GM23248 (cell line): ENCODE results near the gene SF3B5. TPM values are rescaled to one million over a fixed set of nuclear protein-coding genes. Genes with fewer than 3 reads are reported as not detected.

Experiments used
- DNase-seq: peaks from one replicate; pipeline ENCODE4 v3.0.0-alpha.2; 2015
- H2AFZ ChIP-seq: fragments of 200-600 bp; sonication (generic); 2 replicates; pipeline ENCODE4 v1.6.1; 2016; ENCODE audit warnings: antibody characterized with exemption
- H3F3A ChIP-seq: fragments of 200-600 bp; sonication (generic); 2 replicates; pipeline ENCODE4 v1.6.1; 2016; ENCODE audit warnings: mild to moderate bottlenecking, antibody characterized with exemption, mixed run types; ENCODE audit not compliant: insufficient read depth
- H3K27ac ChIP-seq: fragments of 200-600 bp; sonication (generic); 2 replicates; pipeline ENCODE4 v1.5.1; 2016; ENCODE audit warnings: mild to moderate bottlenecking
- H3K27me3 ChIP-seq: fragments of 200-600 bp; sonication (generic); replicated peaks from 2 replicates; pipeline ENCODE4 v1.6.1; 2016; ENCODE audit warnings: mild to moderate bottlenecking; ENCODE audit not compliant: insufficient read depth
- H3K36me3 ChIP-seq: fragments of 200-600 bp; sonication (generic); 2 replicates; pipeline ENCODE4 v1.6.1; 2016; ENCODE audit warnings: low read depth, mild to moderate bottlenecking
- H3K4me1 ChIP-seq: fragments of 200-600 bp; sonication (generic); 2 replicates; pipeline ENCODE4 v1.6.1; 2016; ENCODE audit warnings: mild to moderate bottlenecking; ENCODE audit not compliant: insufficient read depth
- H3K4me2 ChIP-seq: fragments of 200-600 bp; sonication (generic); one replicate; pipeline ENCODE4 v1.6.1; 2016; ENCODE audit warnings: mild to moderate bottlenecking; ENCODE audit not compliant: unreplicated experiment
- H3K4me3 ChIP-seq: fragments of 200-600 bp; sonication (generic); 2 replicates; pipeline ENCODE4 v1.5.1; 2016; ENCODE audit warnings: mild to moderate bottlenecking
- H3K79me2 ChIP-seq: fragments of 200-600 bp; sonication (generic); 2 replicates; pipeline ENCODE4 v1.6.1; 2016; ENCODE audit warnings: mild to moderate bottlenecking; ENCODE audit not compliant: insufficient read depth
- H3K9ac ChIP-seq: fragments of 200-600 bp; sonication (generic); 2 replicates; pipeline ENCODE4 v1.6.1; 2016; ENCODE audit warnings: mild to moderate bottlenecking
- H3K9me2 ChIP-seq: fragments of 200-600 bp; sonication (generic); 2 replicates; pipeline ENCODE4 v1.6.1; 2016; ENCODE audit warnings: mixed run types, mild to moderate bottlenecking, moderate library complexity; ENCODE audit not compliant: insufficient read depth
- H3K9me3 ChIP-seq: fragments of 200-600 bp; sonication (generic); one replicate; pipeline ENCODE4 v1.6.1; 2017; ENCODE audit warnings: low read depth
- H4K20me1 ChIP-seq: fragments of 200-600 bp; sonication (generic); 2 replicates; pipeline ENCODE4 v1.6.0; 2016; ENCODE audit not compliant: insufficient read depth
- EZH2 ChIP-seq: fragments of 200-600 bp; sonication (generic); IDR thresholded peaks from 2 replicates; pipeline ENCODE4 v1.6.1; 2018; ENCODE audit warnings: antibody characterized with exemption, mild to moderate bottlenecking; ENCODE audit not compliant: insufficient read depth, poor library complexity, severe bottlenecking
- EZH2phosphoT487 ChIP-seq: fragments of 200-600 bp; sonication (generic); IDR thresholded peaks from 2 replicates; pipeline ENCODE4 v1.6.1; 2018; ENCODE audit warnings: antibody characterized with exemption, moderate library complexity, mild to moderate bottlenecking, low read depth; ENCODE audit not compliant: insufficient read depth
- WGBS, 2 experiments: methylation state at CpG; one replicate each; pipeline ENCODE4 v1.1.6; 2015 to 2017; ENCODE audit warnings: low lambda C conversion rate in 2 of 2, low coverage in 1 of 2; ENCODE audit errors: missing lambda C conversion rate in 2 of 2; 5-methylcytosine and 5-hydroxymethylcytosine counted together
- in situ Hi-C: fragments of 300-500 bp; cut with MboI; formaldehyde crosslinking; loops from 2 replicates; pipeline ENCODE4 v1.15.0; 2020
- polyA plus RNA-seq: library from polyadenylated mRNA; unstranded; fragments of >200 nt; fragmentation: Nextera tagmentation; extraction: Ambion mirVana; gene quantifications from 2 replicates; pipeline ENCODE4 v1.2.1, GENCODE V29; 2016
- total RNA-seq: library from RNA; depleted of rRNA; stranded (reverse); fragments of >200 nt; shearing (Covaris generic); gene quantifications from 2 replicates; pipeline ENCODE4 v1.2.3, GENCODE V29; 2014

Gene SF3B5
- total and polyA plus RNA-seq, 2 experiments from 2014 or later: 137 to 197 TPM

GRCh38 chr6:144115219-144115618 is 19.8 kb upstream of the SF3B5 start:
- Histone ChIP-seq H4K20me1 (no peaks in the 10 kb centered on the region), H3K79me2 (no peaks in the 10 kb centered on the region), H3K9me3 (no peaks in the 10 kb centered on the region), H3K27me3 (no peaks in the 10 kb centered on the region), H3K27ac (no peak overlapping the region), H3K4me3 (no peak overlapping the region), H3K9ac (no peak overlapping the region), H2AFZ (no peak overlapping the region), H3K9me2 (no peaks in the 10 kb centered on the region), H3K36me3 (no peaks in the 10 kb centered on the region), H3K4me1 (no peaks in the 10 kb centered on the region), H3K4me2 (no peak overlapping the region), H3F3A (no peaks in the 10 kb centered on the region)
- in situ Hi-C loops: no loop called here
- DNase-seq: no peak
- TF ChIP-seq EZH2 (no peak), EZH2phosphoT487 (no peak)
- WGBS, 2 experiments: 78 to 80% methylated on average over 3 of the region's 3 CpGs

- no peak overlapping the region for H2AFZ ChIP-seq
- H3K27me3 ChIP-seq: no peaks in the 10 kb centered on the region
- in situ Hi-C loops: no loop called here
- no peak overlapping the region for H3K27ac ChIP-seq
- no peak overlapping the region for H3K9ac ChIP-seq
- 83 to 89% methylated on average over 6 of the region's 6 CpGs for WGBS, 2 experiments
- H3K9me3 ChIP-seq: no peaks in the 10 kb centered on the region
- no peak for TF ChIP-seq EZH2phosphoT487
- TF ChIP-seq EZH2: no peak
- H3K36me3 ChIP-seq: no peaks in the 10 kb centered on the region
- H3K4me3 ChIP-seq: no peak overlapping the region
- H3K9me2 ChIP-seq: no peaks in the 10 kb centered on the region
- H3K4me1 ChIP-seq: no peaks in the 10 kb centered on the region
- no peaks in the 10 kb centered on the region for H3F3A ChIP-seq
- no peaks in the 10 kb centered on the region for H3K79me2 ChIP-seq
- H3K4me2 ChIP-seq: no peak overlapping the region
- DNase-seq: no peak
- no peaks in the 10 kb centered on the region for H4K20me1 ChIP-seq
These were observed 18.0 kb upstream of the SF3B5 start for GRCh38 chr6:144113366-144113765.

GRCh38 chr6:144110210-144110609 is 14.8 kb upstream of the SF3B5 start:
- Histone ChIP-seq H2AFZ (no peak overlapping the region), H3K4me3 (no peak overlapping the region), H3K27me3 (no peaks in the 10 kb centered on the region), H3K4me2 (no peak overlapping the region), H3K4me1 (no peaks in the 10 kb centered on the region), H3K79me2 (no peaks in the 10 kb centered on the region), H3K9me3 (no peaks in the 10 kb centered on the region), H3K27ac (no peak overlapping the region), H4K20me1 (no peaks in the 10 kb centered on the region), H3K36me3 (no peaks in the 10 kb centered on the region), H3K9me2 (no peaks in the 10 kb centered on the region), H3K9ac (no peak overlapping the region), H3F3A (no peaks in the 10 kb centered on the region)
- no peak for DNase-seq
- 83 to 84% methylated on average over 5 of the region's 5 CpGs for WGBS, 2 experiments
- TF ChIP-seq EZH2 (no peak), EZH2phosphoT487 (no peak)
- in situ Hi-C loops: no loop called here

- H3K4me3 ChIP-seq: no peak overlapping the region
- in situ Hi-C loops: loop anchor here (10.0 kb wide), 1 partner anchor 379 kb away; no protein-coding TSS in a partner anchor
- 70 to 79% methylated on average over 1 of the region's 1 CpG for WGBS, 2 experiments
These were observed 10.8 kb upstream of the SF3B5 start for GRCh38 chr6:144106206-144106605.

GRCh38 chr6:144104898-144105487 is 9.6 kb upstream of the SF3B5 start:
- Histone ChIP-seq H3K9ac (no peak overlapping the region), H3K36me3 (no peaks in the 10 kb centered on the region), H3K9me2 (no peaks in the 10 kb centered on the region), H3K4me1 (no peaks in the 10 kb centered on the region), H3K27ac (no peak overlapping the region), H3K9me3 (no peaks in the 10 kb centered on the region), H4K20me1 (no peaks in the 10 kb centered on the region), H3K27me3 (no peaks in the 10 kb centered on the region), H3K4me3 (no peak overlapping the region), H3K4me2 (no peak overlapping the region), H3K79me2 (no peaks in the 10 kb centered on the region), H2AFZ (no peak overlapping the region), H3F3A (no peaks in the 10 kb centered on the region)
- in situ Hi-C loops: loop anchor here (10.0 kb wide), 1 partner anchor 380 kb away; no protein-coding TSS in a partner anchor
- 0 to 2% methylated on average over 2 of the region's 2 CpGs for WGBS, 2 experiments
- TF ChIP-seq EZH2 (no peak), EZH2phosphoT487 (no peak)
- peak; percentile 80 for DNase-seq

More at GRCh38 chr6:144106206-144106605, 10.8 kb upstream of the SF3B5 start:
- H2AFZ ChIP-seq: no peak overlapping the region
- TF ChIP-seq EZH2 (no peak), EZH2phosphoT487 (no peak)
- H3K9me3 ChIP-seq: no peaks in the 10 kb centered on the region
- no peaks in the 10 kb centered on the region for H3F3A ChIP-seq
- H3K9ac ChIP-seq: no peak overlapping the region
- H3K4me2 ChIP-seq: no peak overlapping the region
- H3K27ac ChIP-seq: no peak overlapping the region
- H4K20me1 ChIP-seq: no peaks in the 10 kb centered on the region
- no peaks in the 10 kb centered on the region for H3K9me2 ChIP-seq
- no peaks in the 10 kb centered on the region for H3K27me3 ChIP-seq
- DNase-seq: no peak
- H3K79me2 ChIP-seq: no peaks in the 10 kb centered on the region
- H3K36me3 ChIP-seq: no peaks in the 10 kb centered on the region
- H3K4me1 ChIP-seq: no peaks in the 10 kb centered on the region
